PFSK-1 (cell line): ENCODE data around the gene GPX2.

Experiments used
- FOXP2 ChIP-seq: optimal IDR thresholded peaks from 2 replicates; pipeline ENCODE3; 2011; ENCODE audit warnings: borderline replicate concordance, control low read depth, inconsistent platforms; ENCODE audit not compliant: insufficient read depth; ENCODE audit errors: extremely low read length, extremely low read depth
- POLR2AphosphoS5 ChIP-seq: IDR thresholded peaks from 2 replicates; pipeline ENCODE4 v1.6.1; 2012; ENCODE audit warnings: low read depth, mild to moderate bottlenecking, control low read depth, low read length, moderate library complexity
- REST ChIP-seq, 2 experiments: IDR thresholded peaks; 2 replicates each; pipeline versions ENCODE4 v1.6.1 to v1.8.0; 2011 to 2012; ENCODE audit warnings: low read depth in 2 of 2, low read length in 2 of 2, control low read depth in 1 of 2, inconsistent platforms in 1 of 2, mild to moderate bottlenecking in 1 of 2, moderate library complexity in 1 of 2; ENCODE audit not compliant: insufficient read depth in 1 of 2
- SIN3A ChIP-seq: IDR thresholded peaks from 2 replicates; pipeline ENCODE4 v1.6.1; 2012; ENCODE audit warnings: mild to moderate bottlenecking, low read length, moderate library complexity, borderline replicate concordance; ENCODE audit not compliant: insufficient read depth
- TAF1 ChIP-seq: IDR thresholded peaks from 2 replicates; pipeline ENCODE4 v1.6.1; 2012; ENCODE audit warnings: low read length, control low read depth, borderline replicate concordance; ENCODE audit not compliant: insufficient read depth

Gene GPX2

DNA sequence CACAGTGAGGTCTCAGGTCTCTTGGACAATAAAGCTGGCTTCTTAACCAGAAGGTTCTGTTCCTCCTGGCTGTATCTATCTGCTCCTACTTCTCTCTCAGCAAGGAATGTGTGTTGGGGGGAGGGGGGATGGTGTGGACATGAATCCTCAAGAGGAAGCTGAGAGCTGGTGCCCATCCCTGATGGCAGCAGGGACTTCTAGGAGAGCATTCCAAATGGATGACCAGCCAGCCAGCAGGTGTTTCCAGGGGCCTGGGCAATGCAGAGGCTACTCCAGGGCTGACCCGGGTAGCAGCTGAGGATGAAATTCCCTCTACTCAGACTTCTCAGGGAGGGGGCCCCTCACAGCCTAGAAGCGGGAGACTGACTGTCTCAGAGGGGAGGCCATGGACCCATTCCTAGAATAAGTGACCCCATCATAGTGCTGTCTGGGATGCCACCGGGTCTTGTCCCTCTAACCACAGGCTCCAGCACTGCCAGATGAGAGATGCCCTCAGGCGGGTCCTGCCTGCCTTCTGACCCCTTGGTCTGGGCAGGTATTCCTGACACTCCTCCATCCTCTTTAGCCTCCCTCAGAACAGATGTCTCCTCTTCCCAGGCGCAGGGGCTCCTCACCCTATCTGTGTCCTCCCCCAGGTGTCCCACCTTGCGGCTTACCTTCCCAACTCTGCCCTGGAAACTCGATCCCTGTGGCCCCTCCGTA is 28.4 kb upstream of the GPX2 start:
- TF ChIP-seq SIN3A (no peak), FOXP2 (no peak), REST (IDR thresholded peaks at IDR 0.05; ENCODE audit: insufficient read depth in 1 of 2, low read depth in 2 of 2, low read length in 2 of 2) (no peak), POLR2AphosphoS5 (no peak), TAF1 (no peak)

DNA sequence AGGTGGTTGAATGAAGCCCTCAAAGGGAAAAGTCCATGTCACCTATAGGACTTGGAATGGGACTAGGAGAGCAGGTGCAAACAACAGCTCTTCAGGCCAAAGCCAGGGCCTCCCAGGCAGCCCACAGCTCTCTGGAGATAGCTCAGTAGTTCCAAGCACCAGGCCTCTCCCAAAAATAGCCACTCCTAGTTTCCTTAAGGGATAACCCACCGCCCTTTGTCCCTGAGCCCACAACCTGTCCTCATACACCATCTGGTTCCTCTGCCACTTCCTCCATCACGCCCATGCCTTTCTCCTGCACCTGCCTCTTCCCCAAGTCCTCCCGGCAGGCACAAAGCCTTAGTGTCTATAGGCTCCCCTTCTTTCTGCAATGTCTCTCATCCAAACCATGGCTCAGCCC is 27.5 kb upstream of the GPX2 start:
- TF ChIP-seq POLR2AphosphoS5 = no peak
- no peak for TF ChIP-seq REST (IDR thresholded peaks at IDR 0.05; ENCODE audit: insufficient read depth in 1 of 2, low read depth in 2 of 2, low read length in 2 of 2)
- TF ChIP-seq FOXP2 = no peak
- TF ChIP-seq TAF1 = no peak
- no peak for TF ChIP-seq SIN3A

- TF ChIP-seq TAF1 (no peak), SIN3A (no peak), FOXP2 (no peak), POLR2AphosphoS5 (no peak), REST (IDR thresholded peaks at IDR 0.05; ENCODE audit: insufficient read depth in 1 of 2, low read depth in 2 of 2, low read length in 2 of 2) (no peak)
Measured at GRCh38 chr14:64968651-64969050, 26.1 kb upstream of the GPX2 start.

GRCh38 chr14:64968167-64968566 is 25.6 kb upstream of the GPX2 start:
- TF ChIP-seq TAF1 (no peak), POLR2AphosphoS5 (no peak), REST (IDR thresholded peaks at IDR 0.05; ENCODE audit: insufficient read depth in 1 of 2, low read depth in 2 of 2, low read length in 2 of 2) (no peak), FOXP2 (no peak), SIN3A (no peak)
